A549 (cell line): ENCODE results near the gene TRIM71.

Experiments used
- CTCF ChIP-seq: fragments of >200 bp; sonication (Bioruptor Twin); formaldehyde crosslinking; IDR thresholded peaks from 3 replicates; pipeline ENCODE4 v1.5.1; 2016
- EP300 ChIP-seq, 2 experiments: fragments of >200 bp; sonication (Bioruptor Twin); formaldehyde crosslinking; IDR thresholded peaks; 2 replicates in 1 of 2; 3 replicates in 1 of 2; pipeline ENCODE4 v1.6.1; 2016 to 2017
- ESRRA ChIP-seq: fragments of 150-350 bp; IDR thresholded peaks from 2 replicates; pipeline ENCODE4 v1.6.1; 2014; ENCODE audit warnings: mild to moderate bottlenecking, low read length, borderline replicate concordance
- JUN ChIP-seq, 2 experiments: fragments of >200 bp; sonication (Bioruptor Twin); formaldehyde crosslinking; IDR thresholded peaks; 2 replicates in 1 of 2; 3 replicates in 1 of 2; pipeline ENCODE4 v1.6.1; 2016 to 2017
- MAZ ChIP-seq: fragments of 150-350 bp; IDR thresholded peaks from 2 replicates; pipeline ENCODE4 v1.6.1; 2014; ENCODE audit warnings: antibody characterized with exemption, low read depth, low read length, borderline replicate concordance
- RAD21 ChIP-seq, 2 experiments: fragments of >200 bp in 1 of 2; sonication (Bioruptor Twin) in 1 of 2; formaldehyde crosslinking in 1 of 2; IDR thresholded peaks in 1 of 2; conservative IDR thresholded peaks in 1 of 2; 2 replicates in 1 of 2; 3 replicates in 1 of 2; pipeline ENCODE4 v1.6.1; 2012 to 2018; ENCODE audit warnings: inconsistent platforms in 1 of 2
- SMC3 ChIP-seq: fragments of >200 bp; sonication (Bioruptor Twin); formaldehyde crosslinking; IDR thresholded peaks from 3 replicates; pipeline ENCODE4 v1.6.1; 2018; ENCODE audit warnings: inconsistent platforms

- TF ChIP-seq SMC3 (no peak), EP300 (IDR thresholded peaks at IDR 0.05) (no peak), CTCF (no peak), MAZ (no peak), RAD21 (conservative IDR thresholded peaks at IDR 0.05 in 1 of 2, IDR thresholded peaks at IDR 0.05 in 1 of 2) (no peak), JUN (IDR thresholded peaks at IDR 0.05) (no peak), ESRRA (no peak)
Observed at GRCh38 chr3:32791833-32792232, 26.0 kb upstream of the TRIM71 start.
